Activated CD8-positive, alpha-beta T cell treated with anti-CD3 and anti-CD28 coated beads for 36 hours (primary cell): Measurements from ENCODE around the gene PSIP1. TPM values are rescaled to one million over a fixed set of nuclear protein-coding genes. Genes with fewer than 3 reads are reported as not detected.

Experiments
- ATAC-seq: fragments of 200-7000 bp; cut with Tn5 transposase; one replicate; pipeline ENCODE4 v1.10.0; 2021; ENCODE audit warnings: mild to moderate bottlenecking, moderate library complexity
- CTCF ChIA-PET: fragments of 350-600 bp; sonication (Branson Sonifier 250); formaldehyde crosslinking; loops from one replicate; lab custom pipeline; 2021; ENCODE audit warnings: antibody characterized with exemption; lab: Charles Lee
- POLR2A ChIA-PET: fragments of 350-600 bp; sonication (Branson Sonifier 250); formaldehyde crosslinking; loops from one replicate; lab custom pipeline; 2021; ENCODE audit warnings: antibody characterized with exemption; lab: Charles Lee
- DNase-seq: peaks from one replicate; pipeline ENCODE4 v3.0.0-alpha.2; 2020
- H3K27ac Mint-ChIP-seq: one replicate; pipeline ENCODE4 v1.8.0; 2021; ENCODE audit warnings: mild to moderate bottlenecking, mixed read lengths
- H3K27me3 Mint-ChIP-seq: one replicate; pipeline ENCODE4 v1.8.0; 2021; ENCODE audit warnings: mixed read lengths
- H3K36me3 Mint-ChIP-seq: one replicate; pipeline ENCODE4 v1.8.0; 2021; ENCODE audit warnings: low read depth, mixed read lengths
- H3K4me1 Mint-ChIP-seq: one replicate; pipeline ENCODE4 v1.8.0; 2021; ENCODE audit warnings: low read depth, mixed read lengths
- H3K4me3 Mint-ChIP-seq: one replicate; pipeline ENCODE4 v1.8.0; 2021; ENCODE audit warnings: mild to moderate bottlenecking, moderate library complexity, mixed read lengths
- H3K9me3 Mint-ChIP-seq: one replicate; pipeline ENCODE4 v1.8.0; 2021; ENCODE audit warnings: mixed read lengths
- CTCF ChIP-seq: fragments of 200-600 bp; IDR thresholded peaks from one replicate; pipeline ENCODE4 v1.8.0; 2022; ENCODE audit warnings: antibody characterized with exemption, mild to moderate bottlenecking
- intact Hi-C: fragments of 100-400 bp; cut with micrococcal nuclease; formaldehyde crosslinking; loops from one replicate; pipeline ENCODE4 v1.10.0; 2022
- total RNA-seq, 2 experiments: library from RNA; stranded (reverse); gene quantifications; one replicate each; pipeline ENCODE4 v1.2.3, GENCODE V29; 2021

The PSIP1 gene
- total RNA-seq, 2 experiments from 2014 or later: 123 to 132 TPM

GRCh38 chr9:15426019-15426418 is 84.8 kb downstream of the PSIP1 start:
- H3K36me3 Mint-ChIP-seq: peaks cover 34% of the 10 kb centered on the region
- H3K9me3 Mint-ChIP-seq: no peaks in the 10 kb centered on the region
- no peak for TF ChIP-seq CTCF
- DNase-seq (no peak), ATAC-seq (no peak)
- peaks cover 50% of the 10 kb centered on the region for H3K4me1 Mint-ChIP-seq
- ChIA-PET POLR2A (no interaction called here), CTCF (interaction anchor here (1.4 kb wide), 1 partner anchor 10 kb away, joined by 3 read pairs; no protein-coding TSS in a partner anchor)
- H3K27ac Mint-ChIP-seq: no peak overlapping the region
- intact Hi-C loops: no loop called here
- H3K4me3 Mint-ChIP-seq: no peak overlapping the region
- no peaks in the 10 kb centered on the region for H3K27me3 Mint-ChIP-seq

GRCh38 chr9:15423231-15423985 is 87.4 kb downstream of the PSIP1 start:
- Mint-ChIP-seq H3K27me3 (no peaks in the 10 kb centered on the region), H3K27ac (peak overlapping the region; percentile 89), H3K36me3 (peaks cover 26% of the 10 kb centered on the region), H3K9me3 (no peaks in the 10 kb centered on the region), H3K4me3 (peak overlapping the region; percentile 95), H3K4me1 (peaks cover 28% of the 10 kb centered on the region)
- CTCF ChIA-PET: interaction anchor here (0.9 to 2.7 kb wide), 6 partner anchors 10 to 213 kb away, joined by 3 to 9 read pairs (median 4); no protein-coding TSS in a partner anchor
- intact Hi-C loops: loop anchor here (5.0 kb wide), 2 partner anchors 126 to 146 kb away; no protein-coding TSS in a partner anchor
- POLR2A ChIA-PET: interaction anchor here (0.8 to 1.9 kb wide), 8 partner anchors 87 to 144 kb away, joined by 3 to 8 read pairs (median 4); partner anchors contain the start of genes CCDC171, PSIP1 and TTC39B
- TF ChIP-seq CTCF: peak; percentile 42
- DNase-seq: peak; percentile 36
- no peak for ATAC-seq

- peaks cover 26% of the 10 kb centered on the region for H3K4me1 Mint-ChIP-seq
- DNase-seq: peak; percentile 94
- no peaks in the 10 kb centered on the region for H3K27me3 Mint-ChIP-seq
- H3K9me3 Mint-ChIP-seq: no peaks in the 10 kb centered on the region
- intact Hi-C loops: loop anchor here (5.0 kb wide), 2 partner anchors 125 to 145 kb away; no protein-coding TSS in a partner anchor
- ChIA-PET POLR2A (interaction anchor here (0.8 to 1.9 kb wide), 8 partner anchors 10 to 151 kb away, joined by 3 to 8 read pairs (median 4); partner anchors contain the start of genes CCDC171 and PSIP1), CTCF (interaction anchor here (0.6 to 2.7 kb wide), 8 partner anchors 10 to 212 kb away, joined by 3 to 9 read pairs (median 4); no protein-coding TSS in a partner anchor)
- peak within 1 kb of the TSS; percentile 89 for H3K27ac Mint-ChIP-seq
- ATAC-seq: peak; percentile 97
- TF ChIP-seq CTCF: no peak
- H3K36me3 Mint-ChIP-seq: peaks cover 22% of the 10 kb centered on the region
- H3K4me3 Mint-ChIP-seq: peak within 1 kb of the TSS; percentile 95
Observed at GRCh38 chr9:15422372-15423230, 88.2 kb downstream of the PSIP1 start, which contains the start of gene SNAPC3. TSS of gene SNAPC3 (plus strand) at chr9:15422876. CDS start at chr9:15422880, 4 bp downstream.

- TF ChIP-seq CTCF: no peak
- Mint-ChIP-seq H3K27me3 (no peaks in the 10 kb centered on the region), H3K4me3 (peak overlapping the region; percentile 95), H3K27ac (peak overlapping the region; percentile 89), H3K9me3 (no peaks in the 10 kb centered on the region), H3K36me3 (peaks cover 20% of the 10 kb centered on the region), H3K4me1 (peaks cover 24% of the 10 kb centered on the region)
- DNase-seq: no peak
- ChIA-PET CTCF (interaction anchor here (0.8 to 2.7 kb wide), 3 partner anchors 122 to 211 kb away, joined by 3 to 9 read pairs (median 5); no protein-coding TSS in a partner anchor), POLR2A (interaction anchor here (1.0 to 1.2 kb wide), 3 partner anchors 11 to 151 kb away, joined by 3 to 5 read pairs (median 3); no protein-coding TSS in a partner anchor)
- intact Hi-C loops: loop anchor here (5.0 kb wide), 2 partner anchors 125 to 145 kb away; no protein-coding TSS in a partner anchor
- no peak for ATAC-seq
Observed at GRCh38 chr9:15421990-15422371, 88.8 kb downstream of the PSIP1 start.
